ENCODE results near the gene TMEM238. TPM values are rescaled to one million over a fixed set of nuclear protein-coding genes. Genes with fewer than 3 reads are reported as not detected.
"Not testable (repeated sequence)": the region's sequence is repeated elsewhere in the genome, so short reads cannot be mapped to it uniquely, and the experiment has no call there.

TMEM238 gene
- polyA plus RNA-seq (2012; ENCODE audit: insufficient read depth, insufficient read length), result 5.0 TPM

DNA sequence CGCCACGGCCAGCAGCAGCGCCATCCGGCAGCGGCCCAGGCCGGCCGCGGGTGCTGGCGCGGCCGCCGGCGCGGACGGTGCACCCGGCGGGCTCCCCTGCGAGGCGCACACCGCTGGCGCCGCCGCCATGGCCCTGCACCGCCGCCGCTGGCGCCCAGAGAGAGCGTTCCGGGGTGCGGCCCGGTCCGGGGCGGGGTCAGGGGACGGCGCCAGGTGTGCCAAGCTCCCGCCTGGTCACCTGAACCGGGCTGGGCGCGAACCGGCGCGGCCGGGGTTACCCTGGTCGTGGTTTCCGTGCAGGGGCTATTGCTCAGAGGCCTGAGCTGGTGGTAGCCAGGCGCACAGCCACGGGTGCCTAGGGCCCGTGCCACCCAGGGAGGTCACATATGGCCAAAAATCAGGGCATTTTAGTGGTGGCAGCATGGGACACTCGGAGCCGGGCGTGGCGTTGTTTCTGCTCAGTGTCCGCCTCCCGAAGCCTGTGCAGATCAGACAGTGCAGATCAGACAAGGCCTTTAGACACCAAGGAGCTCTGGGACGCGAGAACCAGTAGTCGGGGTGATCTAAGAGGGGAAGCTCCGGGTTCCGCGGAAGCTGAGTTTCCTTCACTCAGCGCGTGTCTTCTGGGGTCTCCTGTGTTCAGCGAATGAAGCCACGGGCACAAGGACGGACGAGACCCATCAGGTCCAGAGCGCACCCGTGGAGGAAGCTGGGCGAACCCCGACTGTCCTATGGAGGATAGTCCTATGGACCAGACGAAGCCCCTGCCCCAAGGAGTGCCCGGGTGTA is at the start of gene TMEM238:
Gene TMEM238 (minus strand): TSS at position 162 of the 789 bp plus-strand sequence. CDS start 33 bp downstream, at position 129.
- H3K4me3 ChIP-seq (ENCODE audit: low read length), result peak within 1 kb of the TSS; percentile 99
- DNase-seq (ENCODE audit: low read depth, low spot score), result peak; percentile 35

DNA sequence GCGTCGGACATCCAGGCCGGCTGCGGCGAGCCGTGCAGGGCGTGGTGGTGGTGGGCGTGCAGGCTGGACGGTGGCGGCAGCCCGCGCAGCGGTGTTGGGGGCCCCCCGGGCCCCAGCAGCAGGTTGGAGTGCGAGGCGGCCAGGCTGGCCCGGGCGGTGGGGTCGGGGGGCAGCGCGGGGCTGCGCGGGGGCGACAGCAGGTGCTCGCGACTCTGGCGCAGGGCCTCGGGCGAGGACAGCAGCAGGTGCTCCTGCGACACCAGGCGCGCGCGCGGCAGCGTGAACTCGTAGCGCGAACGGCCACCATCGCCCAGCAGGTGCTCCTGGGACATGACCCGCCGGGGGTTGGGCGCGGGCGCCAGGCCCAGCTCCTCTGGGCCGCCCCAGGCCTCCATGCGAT is 49.2 kb upstream of the TMEM238 start:
- H3K4me3 ChIP-seq (ENCODE audit: low read length), result no peak overlapping the region
- no peak for DNase-seq (ENCODE audit: low read depth, low spot score)

DNA sequence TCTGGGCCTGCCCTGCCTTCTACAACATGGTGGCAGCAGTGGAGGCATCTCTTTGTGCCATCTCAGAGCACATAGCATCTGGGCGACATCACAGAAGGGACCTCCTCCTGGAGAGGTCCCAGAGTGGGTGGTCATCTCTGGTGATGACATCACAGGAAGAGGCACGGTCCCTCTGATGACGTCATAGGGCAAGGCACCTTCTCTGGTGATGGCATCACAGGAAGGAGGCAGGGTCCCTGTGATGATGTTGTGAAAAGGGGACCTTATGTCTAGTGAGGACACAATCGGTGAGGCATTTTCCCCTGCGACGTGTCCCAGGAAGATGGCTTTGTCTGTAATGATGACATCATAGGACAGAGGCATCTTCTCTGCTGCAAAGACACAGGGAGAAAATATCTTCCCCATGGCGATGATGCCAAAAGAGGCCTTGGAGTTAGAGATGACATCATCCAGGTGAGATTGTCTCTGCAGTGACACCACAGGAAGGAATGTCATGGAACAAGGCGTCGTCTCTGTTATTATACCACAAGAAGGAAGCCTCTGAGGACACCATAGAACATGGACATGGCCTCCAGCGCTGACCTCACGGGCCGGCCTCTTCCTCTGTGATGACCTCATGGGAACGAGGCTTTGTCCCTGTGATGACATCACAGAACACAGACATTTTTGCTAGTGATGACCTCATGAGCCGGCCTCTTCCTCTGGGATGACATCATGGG is 48.3 kb upstream of the TMEM238 start:
- no peak overlapping the region for H3K4me3 ChIP-seq (ENCODE audit: low read length)
- no peak for DNase-seq (ENCODE audit: low read depth, low spot score)

DNA sequence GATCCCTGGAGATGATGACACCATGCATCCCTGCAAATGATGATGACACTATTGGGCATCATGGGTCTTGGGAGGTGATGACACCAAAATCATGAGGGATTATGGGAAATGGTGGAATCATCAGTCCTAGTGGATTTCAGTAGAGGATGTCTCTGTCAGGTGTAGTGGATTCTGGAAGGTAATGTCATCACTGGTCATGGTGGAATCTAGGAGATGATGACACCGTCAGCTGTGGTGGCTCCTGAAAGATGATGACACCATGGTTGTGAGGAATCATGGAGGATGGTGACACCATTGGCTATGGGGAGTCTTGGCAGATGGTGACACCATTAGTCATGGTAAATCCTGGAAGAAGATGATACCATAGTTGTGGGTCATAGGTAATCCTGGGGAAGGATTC is 47.1 kb upstream of the TMEM238 start:
- H3K4me3 ChIP-seq (ENCODE audit: low read length), result no peak overlapping the region
- no peak for DNase-seq (ENCODE audit: low read depth, low spot score)

DNA sequence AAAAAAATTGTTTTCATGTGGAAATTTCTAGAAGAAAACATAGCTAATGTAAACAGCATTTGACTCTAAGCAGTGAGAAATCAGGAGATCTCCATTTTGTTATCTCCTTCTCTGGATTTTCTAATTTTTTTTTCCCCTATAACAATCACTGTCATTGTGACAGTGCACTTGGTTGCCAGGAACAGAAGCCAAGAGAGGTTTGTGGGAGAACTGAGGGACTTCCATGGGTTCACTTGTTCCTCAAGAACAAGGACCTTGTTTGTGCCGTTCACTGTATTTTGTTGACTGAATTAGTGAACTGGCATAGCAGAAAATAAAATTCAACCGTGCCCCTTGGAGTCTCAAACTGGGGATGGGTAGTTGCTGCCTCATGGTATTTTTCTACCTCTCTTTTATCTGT is 42.0 kb upstream of the TMEM238 start:
- no peak for DNase-seq (ENCODE audit: low read depth, low spot score)
- no peak overlapping the region for H3K4me3 ChIP-seq (ENCODE audit: low read length)

- DNase-seq (ENCODE audit: low read depth, low spot score), result no peak
- H3K4me3 ChIP-seq (ENCODE audit: low read length), result no peak overlapping the region
These were observed 40.4 kb upstream of the TMEM238 start for GRCh38 chr19:55424518-55424917.

DNA sequence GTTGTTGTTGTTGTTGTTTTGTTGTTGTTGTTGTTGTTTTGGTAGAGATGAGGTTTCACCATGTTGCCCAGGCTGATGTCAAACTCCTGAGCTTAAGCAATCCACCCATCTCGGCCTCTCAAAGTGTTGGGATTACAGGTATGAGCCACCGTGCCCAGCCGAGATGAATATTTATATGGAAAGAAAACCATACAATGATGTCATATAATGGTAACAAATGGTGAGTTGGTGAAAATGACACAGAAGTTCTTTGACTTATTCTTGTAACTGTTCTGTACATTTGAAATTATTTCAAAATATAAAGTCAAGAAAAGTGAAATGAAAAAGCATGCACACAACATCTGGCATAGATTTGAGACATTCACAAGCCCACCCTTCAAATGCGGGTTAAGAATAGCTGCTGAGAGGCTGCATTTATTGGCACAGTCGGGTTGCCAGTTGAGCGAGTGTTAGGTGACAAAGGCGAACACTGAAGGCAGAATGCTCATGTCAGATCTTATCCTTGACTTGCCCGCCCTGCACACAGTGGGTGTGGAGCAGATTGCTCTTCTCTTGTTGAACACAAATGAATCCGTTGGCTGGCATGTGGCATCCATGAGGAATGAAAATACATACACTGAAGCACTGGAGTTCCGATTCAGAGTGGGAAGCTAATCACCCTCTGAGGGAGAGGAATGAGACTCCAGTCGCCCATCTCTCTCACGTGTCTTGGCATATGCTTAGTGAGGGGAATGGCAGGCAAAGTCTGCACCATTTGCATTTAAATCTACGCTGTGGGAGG is 39.3 kb upstream of the TMEM238 start:
- DNase-seq (ENCODE audit: low read depth, low spot score), result no peak

DNA sequence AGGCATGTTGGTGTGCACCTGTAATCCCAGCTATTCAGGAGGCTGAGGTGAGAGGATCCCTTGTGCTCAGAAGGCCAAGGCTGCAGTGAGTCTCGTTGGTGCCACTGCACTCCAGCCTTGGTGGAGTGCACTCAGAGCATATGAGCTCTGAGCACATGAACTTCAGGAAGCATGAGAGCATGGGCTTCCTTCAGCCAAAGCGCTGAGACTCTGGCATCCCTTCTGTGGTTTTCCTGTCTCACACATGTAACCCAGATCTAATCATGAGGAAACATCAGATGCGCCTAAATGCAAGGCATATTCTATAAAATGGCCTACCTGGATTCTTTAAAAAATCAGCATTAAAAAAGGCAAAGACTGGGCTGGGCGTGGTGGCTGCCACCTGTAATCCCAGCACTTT is 37.2 kb upstream of the TMEM238 start:
- not testable (repeated sequence) for H3K4me3 ChIP-seq (ENCODE audit: low read length)
- peak; percentile 88 for DNase-seq (ENCODE audit: low read depth, low spot score)

More for the DNA sequence above, 39.3 kb upstream of the TMEM238 start:
- no peak overlapping the region for H3K4me3 ChIP-seq (ENCODE audit: low read length)

- DNase-seq (ENCODE audit: low read depth, low spot score), result no peak
- H3K4me3 ChIP-seq (ENCODE audit: low read length), result no peak overlapping the region
These were observed 35.6 kb upstream of the TMEM238 start for GRCh38 chr19:55419624-55420236.

GRCh38 chr19:55419103-55419502 is 35.0 kb upstream of the TMEM238 start:
- no peak overlapping the region for H3K4me3 ChIP-seq (ENCODE audit: low read length)
- DNase-seq (ENCODE audit: low read depth, low spot score), result peak; percentile 38

GRCh38 chr19:55418185-55418584 is 34.1 kb upstream of the TMEM238 start:
- DNase-seq (ENCODE audit: low read depth, low spot score), result peak; percentile 65

GRCh38 chr19:55410168-55410567 is 26.1 kb upstream of the TMEM238 start:
- no peak for DNase-seq (ENCODE audit: low read depth, low spot score)

More at GRCh38 chr19:55418185-55418584, 34.1 kb upstream of the TMEM238 start:
- H3K4me3 ChIP-seq (ENCODE audit: low read length), result no peak overlapping the region

DNA sequence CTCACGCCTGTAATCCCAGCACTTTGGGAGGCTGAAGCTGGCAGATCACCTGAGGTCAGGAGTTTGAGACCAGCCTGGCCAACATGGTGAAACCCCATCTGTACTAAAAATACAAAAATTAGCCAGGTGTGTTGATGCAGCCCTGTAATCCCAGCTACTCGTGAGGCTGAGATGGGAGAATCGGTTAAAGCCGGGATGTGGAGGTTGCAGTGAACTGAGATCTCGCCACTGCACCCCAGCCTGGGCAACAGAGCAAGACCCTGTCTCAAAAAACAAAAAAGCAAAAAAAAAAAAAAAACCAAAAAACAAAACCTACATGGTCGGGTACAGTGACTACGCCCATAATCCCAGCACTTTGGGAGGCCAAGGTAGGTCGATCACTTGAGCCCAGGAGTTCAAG is 25.1 kb upstream of the TMEM238 start:
- not testable (repeated sequence) for H3K4me3 ChIP-seq (ENCODE audit: low read length)

More at GRCh38 chr19:55410168-55410567, 26.1 kb upstream of the TMEM238 start:
- no peak overlapping the region for H3K4me3 ChIP-seq (ENCODE audit: low read length)

DNA sequence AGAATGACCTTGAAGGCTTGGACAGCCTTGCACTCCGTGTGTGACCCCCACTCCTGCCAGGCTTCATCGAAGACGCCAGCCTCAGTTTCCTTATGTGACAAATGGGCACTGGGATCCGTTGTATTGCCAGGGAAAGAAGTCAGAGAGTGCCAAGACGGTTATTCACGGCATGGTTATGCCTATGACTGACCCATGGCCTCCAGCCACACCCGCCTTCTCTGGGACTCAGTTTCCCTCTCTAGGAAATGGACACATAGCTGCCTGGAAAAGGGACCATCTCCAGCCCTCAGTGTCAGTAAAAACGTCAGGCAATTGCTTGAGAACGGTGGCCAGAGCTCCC is 24.4 kb upstream of the TMEM238 start:
- H3K4me3 ChIP-seq (ENCODE audit: low read length), result peak overlapping the region; percentile 34
- DNase-seq (ENCODE audit: low read depth, low spot score), result no peak

More for the DNA sequence above, 25.1 kb upstream of the TMEM238 start:
- not testable (repeated sequence) for DNase-seq (ENCODE audit: low read depth, low spot score)

DNA sequence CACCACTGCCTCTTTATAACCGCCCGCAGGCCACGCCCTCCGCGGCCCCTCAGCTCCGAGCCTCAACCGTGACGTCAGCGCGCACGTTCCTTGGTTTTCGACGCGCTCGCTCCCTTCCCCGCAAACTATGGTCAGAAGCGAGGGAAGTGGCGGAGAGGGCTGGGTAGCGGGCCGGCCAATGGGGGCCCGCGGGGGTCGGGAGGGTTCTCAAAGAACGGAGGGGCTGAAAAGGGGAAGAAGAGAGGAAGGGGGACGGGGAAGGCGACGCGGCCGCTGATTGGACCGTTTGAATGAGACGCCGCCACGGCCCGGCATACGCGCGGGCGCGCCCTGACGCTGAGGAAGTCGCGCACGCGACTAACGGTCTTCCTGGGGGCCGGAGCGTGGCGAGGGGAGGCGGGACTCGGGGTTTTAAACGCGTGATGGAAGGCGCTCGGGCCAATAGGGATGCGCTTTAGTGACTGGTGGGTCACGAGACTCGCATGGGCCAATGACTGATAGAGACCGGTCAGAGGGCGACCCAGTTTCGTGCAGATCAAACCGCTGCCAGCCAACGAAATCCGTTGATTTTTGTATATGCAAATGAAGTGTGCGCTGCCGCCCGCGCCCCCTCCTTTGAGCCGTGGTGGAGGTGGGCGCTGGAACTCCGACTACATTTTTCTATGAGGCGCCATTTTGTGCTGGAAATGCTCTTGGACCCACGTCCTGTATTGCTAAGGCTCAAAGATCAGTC is 23.9 kb upstream of the TMEM238 start:
- H3K4me3 ChIP-seq (ENCODE audit: low read length), result peak overlapping the region; percentile 91

GRCh38 chr19:55407550-55407799 is 23.4 kb upstream of the TMEM238 start, which contains the start of gene UBE2S:
Gene UBE2S, minus strand, starts transcription at chr19:55407788. Its CDS starts 199 bp downstream, at chr19:55407589.
- peak within 1 kb of the TSS; percentile 91 for H3K4me3 ChIP-seq (ENCODE audit: low read length)
- DNase-seq (ENCODE audit: low read depth, low spot score), result not testable (repeated sequence)

More for the DNA sequence above, 23.9 kb upstream of the TMEM238 start:
- DNase-seq (ENCODE audit: low read depth, low spot score), result peak; percentile 99

DNA sequence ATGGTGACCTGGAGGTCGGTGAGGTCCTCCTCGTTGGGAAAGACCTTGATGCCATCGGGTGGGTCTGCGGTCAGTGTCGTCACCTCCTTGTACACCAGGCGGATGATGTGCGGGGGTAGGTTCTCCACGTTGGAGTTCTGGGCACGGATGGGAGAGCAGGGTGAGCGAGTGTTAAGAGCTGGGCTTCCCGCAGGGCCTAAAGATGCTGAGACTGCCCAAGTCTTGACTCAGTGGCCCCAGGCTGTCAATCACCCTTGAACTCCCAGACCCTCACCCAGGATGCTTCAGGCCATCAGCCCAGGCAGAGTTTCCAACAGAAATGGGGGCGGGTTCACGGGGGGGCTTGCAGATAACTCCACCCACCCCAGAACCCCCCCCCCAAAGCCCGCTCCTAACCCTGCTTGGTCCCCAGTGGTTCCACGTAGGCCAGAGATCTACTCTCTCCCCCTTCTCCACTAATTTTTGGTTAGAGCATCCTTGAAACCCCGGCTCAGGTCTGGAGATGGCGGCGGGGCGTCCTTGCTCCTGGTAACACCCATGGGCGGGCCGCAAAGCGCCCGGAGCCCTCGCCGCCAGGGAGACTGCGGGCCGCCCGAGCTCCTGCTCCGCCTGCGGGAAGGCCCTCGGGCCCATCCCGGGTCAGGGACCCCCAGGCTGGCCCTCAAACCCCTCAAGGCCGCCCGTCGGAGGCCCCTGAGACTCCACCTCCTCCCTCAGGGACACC is 22.9 kb upstream of the TMEM238 start:
- DNase-seq (ENCODE audit: low read depth, low spot score), result no peak
- H3K4me3 ChIP-seq (ENCODE audit: low read length), result peak overlapping the region; percentile 91
